NOMO-1 treated with dmso at 0.1 percent for 144 hours (cell line): ENCODE results near the gene OR4E1.
"Not testable (repeated sequence)": the region's sequence is repeated elsewhere in the genome, so short reads cannot be mapped to it uniquely, and the experiment has no call there.

Experiments
- DNase-seq: peaks from one replicate; lab custom pipeline; 2025; ENCODE audit not compliant: unreplicated experiment; lab: John Stamatoyannopoulos, UW

OR4E1 gene

DNA sequence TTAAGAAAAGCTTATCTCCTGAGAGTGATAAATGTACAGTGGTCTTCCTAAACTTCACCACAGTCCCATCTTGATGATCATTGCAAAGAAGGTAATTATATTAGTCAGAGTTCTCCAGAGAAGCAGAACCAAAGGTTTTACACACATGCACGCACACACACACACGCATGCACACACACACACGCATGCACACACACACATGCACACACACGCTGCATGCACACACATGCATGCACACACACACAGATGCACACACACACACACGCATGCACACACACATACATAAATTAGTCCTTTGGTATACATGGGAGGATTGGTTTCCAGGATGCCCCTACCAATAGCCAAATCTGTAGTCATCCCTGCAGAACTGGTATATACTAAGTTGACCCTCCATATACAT lies 19.4 kb downstream of the OR4E1 start:
- no peak for DNase-seq

GRCh38 chr14:21653331-21653885 lies 20.2 kb downstream of the OR4E1 start, which contains the start of gene OR4E2:
TSS of gene OR4E2 (plus strand) at chr14:21653835. CDS start at chr14:21665083, 11,248 bp downstream.
- DNase-seq: no peak

DNA sequence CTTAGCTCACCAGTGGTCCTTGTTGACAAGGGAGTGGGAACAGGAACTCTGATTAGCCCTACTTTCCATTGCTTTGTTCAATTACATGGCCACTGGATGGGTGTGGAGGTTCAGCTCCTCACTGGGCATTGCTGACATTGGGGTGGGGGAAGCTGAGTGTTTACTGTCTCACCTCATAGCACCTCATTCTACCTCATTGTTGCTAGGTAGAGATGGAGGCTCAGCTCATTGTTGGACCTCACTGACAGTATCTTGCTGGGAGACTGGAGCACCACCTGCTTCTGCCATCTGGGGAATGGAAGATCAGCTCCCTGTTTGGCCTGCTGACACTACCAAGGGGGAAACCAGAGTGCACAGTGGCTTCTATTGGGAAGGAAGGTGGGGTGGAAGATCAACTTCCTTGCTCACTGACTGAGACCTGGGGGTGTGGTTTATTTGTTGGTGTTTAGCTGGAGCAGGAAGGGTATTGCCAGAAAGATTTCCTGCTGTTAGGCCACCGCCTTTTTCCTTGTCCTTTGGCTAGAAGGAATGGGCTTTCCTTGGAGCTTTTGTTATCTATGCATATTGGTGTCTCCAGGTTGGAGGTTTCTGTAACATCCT lies 21.3 kb downstream of the OR4E1 start:
- DNase-seq: no peak

- DNase-seq: no peak
Measured at GRCh38 chr14:21647380-21647779, 26.2 kb downstream of the OR4E1 start.

- no peak for DNase-seq
Measured at GRCh38 chr14:21643407-21643806, 30.2 kb downstream of the OR4E1 start.

DNA sequence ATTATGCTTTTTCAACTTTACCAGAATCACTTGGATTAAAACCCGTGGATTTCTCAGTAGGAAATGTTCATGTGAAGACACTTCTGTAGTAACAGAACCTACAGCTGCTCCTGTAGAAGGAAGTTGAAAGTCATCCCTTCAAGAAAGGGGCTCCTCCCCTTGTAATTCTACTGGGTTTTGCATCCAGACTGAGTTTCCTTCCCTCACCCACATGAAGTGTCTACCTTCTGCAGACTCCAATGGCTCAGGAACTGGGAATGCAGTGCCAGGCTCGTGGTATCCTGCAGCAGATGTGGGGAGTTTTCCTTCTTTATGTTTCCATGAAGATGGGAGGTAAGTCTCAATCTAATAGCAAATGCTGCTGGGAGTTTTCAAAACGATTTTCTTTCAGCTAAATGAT lies 30.9 kb downstream of the OR4E1 start:
- no peak for DNase-seq

DNA sequence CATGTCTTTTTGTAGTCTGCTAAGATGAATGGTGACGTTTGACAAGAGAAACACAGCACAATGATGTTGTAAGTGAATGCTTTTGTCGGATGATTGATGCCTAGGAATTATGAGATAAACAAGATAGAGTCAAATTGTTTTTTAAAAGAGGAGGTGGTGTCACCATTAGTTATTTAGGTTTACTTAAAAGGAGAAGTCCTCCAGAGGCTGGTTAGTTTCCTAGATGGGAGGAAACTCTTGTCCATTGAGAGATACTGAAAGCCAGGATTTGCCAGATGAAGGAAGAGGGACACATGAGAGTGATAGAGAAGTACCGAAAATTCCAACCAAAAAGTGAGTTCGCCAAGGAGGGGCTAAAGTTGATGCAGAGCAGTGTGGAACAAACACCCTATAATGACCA lies 38.8 kb downstream of the OR4E1 start, which contains the start of gene OR10G2:
Gene OR10G2 (minus strand): TSS at position 101 of the 400 bp plus-strand sequence. CDS start 98 bp downstream, at position 3.
- DNase-seq: no peak

- no peak for DNase-seq
Measured at GRCh38 chr14:21631084-21631483, 42.5 kb downstream of the OR4E1 start.

- not testable (repeated sequence) for DNase-seq
Measured at GRCh38 chr14:21630503-21630902, 43.1 kb downstream of the OR4E1 start.

DNA sequence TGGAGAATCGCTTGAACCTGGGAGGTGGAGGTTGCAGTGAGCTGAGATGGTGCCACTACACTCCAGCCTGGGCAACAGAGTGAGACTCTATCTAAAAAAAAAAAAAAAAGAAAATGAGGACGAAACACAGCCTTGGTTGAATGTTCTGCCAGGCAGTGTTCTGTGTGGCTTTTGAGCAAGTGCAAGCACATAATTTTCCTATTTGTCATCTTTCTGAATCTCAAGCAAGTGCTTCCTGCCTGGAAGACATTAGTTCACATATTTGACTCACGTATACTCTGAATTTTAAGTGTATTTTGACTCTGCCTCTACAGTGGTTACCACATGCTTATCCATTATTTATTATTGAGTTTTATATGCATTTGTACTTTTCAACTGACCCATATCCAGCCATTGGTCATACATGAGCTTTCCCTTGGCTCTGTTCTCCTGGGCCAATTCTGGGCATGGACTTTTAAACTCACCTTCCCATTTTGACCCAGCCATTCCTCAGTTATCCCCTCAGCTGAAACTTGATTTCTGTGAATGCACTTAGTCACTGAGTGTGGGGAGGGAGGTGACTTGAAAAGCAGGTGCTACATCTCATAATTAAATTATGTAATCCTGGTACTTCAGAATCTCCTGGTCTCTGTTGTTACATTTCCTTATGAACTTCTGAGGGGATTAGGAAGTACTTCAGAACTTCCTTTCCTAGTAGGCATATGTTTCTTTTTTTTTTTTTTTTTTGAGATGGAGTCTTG lies 47.0 kb downstream of the OR4E1 start:
- no peak for DNase-seq
